PC-9 (cell line): ENCODE results near the gene SLCO4A1. TPM values are rescaled to one million over a fixed set of nuclear protein-coding genes. Genes with fewer than 3 reads are reported as not detected.

Source experiments
- BruUV-seq: library from RNA; stranded (reverse); fragments of 400-500 nt; replicated peaks from 2 replicates; lab custom pipeline; 2021; lab: Mats Ljungman, UMichigan
- CTCF ChIA-PET: fragments of 300-600 bp; sonication (Branson Sonifier 250); formaldehyde crosslinking; loops from one replicate; lab custom pipeline; 2022; ENCODE audit warnings: antibody characterized with exemption; lab: Charles Lee
- POLR2A ChIA-PET: fragments of 300-600 bp; sonication (Branson Sonifier 250); formaldehyde crosslinking; loops from one replicate; lab custom pipeline; 2022; ENCODE audit warnings: antibody characterized with exemption; ENCODE audit not compliant: unreplicated experiment; lab: Charles Lee
- DNase-seq, 2 experiments: peaks; one replicate each; pipeline versions ENCODE4 v3.0.0 to v3.0.0-alpha.2; 2015 to 2022; ENCODE audit warnings: mixed read lengths in 1 of 2
- H2AFZ ChIP-seq: fragments of 200-600 bp; sonication (generic); 2 replicates; pipeline ENCODE4 v1.8.1; 2017; ENCODE audit warnings: antibody characterized with exemption
- H3F3A ChIP-seq: fragments of 200-600 bp; sonication (generic); 2 replicates; pipeline ENCODE4 v1.8.1; 2017; ENCODE audit warnings: antibody characterized with exemption, mild to moderate bottlenecking, low read depth; ENCODE audit not compliant: insufficient read depth
- H3K27ac ChIP-seq: fragments of 200-600 bp; sonication (generic); 2 replicates; pipeline ENCODE4 v1.6.1; 2016; ENCODE audit warnings: mixed run types
- H3K27me3 ChIP-seq: fragments of 200-600 bp; sonication (generic); 2 replicates; pipeline ENCODE4 v1.6.1; 2016; ENCODE audit warnings: low read depth, mixed run types; ENCODE audit not compliant: insufficient read depth
- H3K36me3 ChIP-seq: fragments of 200-600 bp; sonication (generic); 2 replicates; pipeline ENCODE4 v1.6.1; 2016; ENCODE audit warnings: low read depth, mixed run types
- H3K4me1 ChIP-seq: fragments of 200-600 bp; sonication (generic); replicated peaks from 2 replicates; pipeline ENCODE4 v1.6.1; 2016; ENCODE audit warnings: mixed run types; ENCODE audit not compliant: insufficient read depth
- H3K4me2 ChIP-seq: fragments of 200-600 bp; sonication (generic); 2 replicates; pipeline ENCODE4 v1.6.1; 2017; ENCODE audit warnings: mixed run types
- H3K4me3 ChIP-seq: fragments of 200-600 bp; sonication (generic); 2 replicates; pipeline ENCODE4 v1.6.1; 2016; ENCODE audit warnings: mixed run types
- H3K79me2 ChIP-seq: fragments of 200-600 bp; sonication (generic); 2 replicates; pipeline ENCODE4 v1.6.1; 2017; ENCODE audit warnings: low read depth, mixed run types
- H3K9me2 ChIP-seq: fragments of 200-600 bp; sonication (generic); 2 replicates; pipeline ENCODE4 v1.8.1; 2017; ENCODE audit warnings: mild to moderate bottlenecking; ENCODE audit not compliant: insufficient read depth
- H3K9me3 ChIP-seq: fragments of 200-600 bp; sonication (generic); 2 replicates; pipeline ENCODE4 v1.8.1; 2016; ENCODE audit warnings: low read depth; ENCODE audit not compliant: insufficient read depth
- H4K20me1 ChIP-seq: fragments of 200-600 bp; sonication (generic); 2 replicates; pipeline ENCODE4 v1.8.1; 2017; ENCODE audit not compliant: insufficient read depth
- CTCF ChIP-seq: fragments of 200-600 bp; sonication (generic); conservative IDR thresholded peaks from 2 replicates; pipeline ENCODE4 v1.6.1; 2017; ENCODE audit warnings: mixed run types, antibody characterized with exemption, mild to moderate bottlenecking, moderate library complexity
- EZH2 ChIP-seq: fragments of 200-600 bp; sonication (generic); IDR thresholded peaks from 2 replicates; pipeline ENCODE4 v1.8.0; 2017; ENCODE audit warnings: antibody characterized with exemption, low read depth
- intact Hi-C: fragments of 100-400 bp; cut with micrococcal nuclease; formaldehyde crosslinking; loops from one replicate; pipeline ENCODE4 v1.10.0; 2022; ENCODE audit not compliant: unreplicated experiment
- total RNA-seq: library from RNA; stranded (reverse); gene quantifications from 2 replicates; pipeline ENCODE4 v1.2.3, GENCODE V29; 2021

The SLCO4A1 gene
- total RNA-seq, 1 experiment from 2014 or later: 19.3 TPM

GRCh38 chr20:62636446-62636845 is 5.9 kb upstream of the SLCO4A1 start:
- Histone ChIP-seq H3K9me3 (no peaks in the 10 kb centered on the region), H3K4me1 (peaks cover 13% of the 10 kb centered on the region), H3F3A (peaks cover 4% of the 10 kb centered on the region; the same call in 1 of the 2 replicates), H3K79me2 (peaks cover 4% of the 10 kb centered on the region; the same call in 1 of the 2 replicates), H3K36me3 (no peaks in the 10 kb centered on the region), H2AFZ (no peak overlapping the region), H4K20me1 (no peaks in the 10 kb centered on the region), H3K27me3 (no peaks in the 10 kb centered on the region), H3K4me2 (no peak overlapping the region), H3K4me3 (no peak overlapping the region), H3K27ac (no peak overlapping the region), H3K9me2 (no peaks in the 10 kb centered on the region)
- intact Hi-C loops: no loop called here
- ChIA-PET POLR2A (no interaction called here), CTCF (no interaction called here)
- TF ChIP-seq CTCF (no peak), EZH2 (no peak)
- no peak for DNase-seq
- no TSS peak for BruUV-seq

- Histone ChIP-seq H4K20me1 (no peaks in the 10 kb centered on the region), H3K4me3 (no peak overlapping the region), H3K27ac (no peak overlapping the region), H3F3A (peaks cover 4% of the 10 kb centered on the region; the same call in 1 of the 2 replicates), H3K9me3 (no peaks in the 10 kb centered on the region), H3K79me2 (peaks cover 10% of the 10 kb centered on the region), H3K27me3 (no peaks in the 10 kb centered on the region), H3K4me1 (peaks cover 12% of the 10 kb centered on the region), H3K36me3 (no peaks in the 10 kb centered on the region), H3K9me2 (no peaks in the 10 kb centered on the region), H2AFZ (no peak overlapping the region), H3K4me2 (no peak overlapping the region)
- no peak for DNase-seq
- TF ChIP-seq EZH2 (no peak), CTCF (no peak)
- no TSS peak for BruUV-seq
- POLR2A ChIA-PET: no interaction called here
- intact Hi-C loops: no loop called here
- CTCF ChIA-PET: no interaction called here
Measured at GRCh38 chr20:62637110-62637509, 5.2 kb upstream of the SLCO4A1 start.

- Histone ChIP-seq H3K9me3 (no peaks in the 10 kb centered on the region), H3K4me2 (no peak overlapping the region), H4K20me1 (no peaks in the 10 kb centered on the region), H3F3A (peaks cover under 1% of the 10 kb centered on the region; the same call in 1 of the 2 replicates), H3K4me1 (peaks cover 8% of the 10 kb centered on the region), H3K27me3 (no peaks in the 10 kb centered on the region), H3K4me3 (no peak overlapping the region), H3K9me2 (no peaks in the 10 kb centered on the region), H3K27ac (no peak overlapping the region), H3K36me3 (no peaks in the 10 kb centered on the region), H3K79me2 (peaks cover 11% of the 10 kb centered on the region), H2AFZ (no peak overlapping the region)
- intact Hi-C loops: no loop called here
- CTCF ChIA-PET: no interaction called here
- TF ChIP-seq EZH2 (no peak), CTCF (no peak)
- BruUV-seq: no TSS peak
- POLR2A ChIA-PET: no interaction called here
- no peak for DNase-seq
Measured at GRCh38 chr20:62637521-62638054, 4.7 kb upstream of the SLCO4A1 start.
